ENCODE results near the gene NPC2.
"Not testable (repeated sequence)": the region's sequence is repeated elsewhere in the genome, so short reads cannot be mapped to it uniquely, and the experiment has no call there.

NPC2 gene

DNA sequence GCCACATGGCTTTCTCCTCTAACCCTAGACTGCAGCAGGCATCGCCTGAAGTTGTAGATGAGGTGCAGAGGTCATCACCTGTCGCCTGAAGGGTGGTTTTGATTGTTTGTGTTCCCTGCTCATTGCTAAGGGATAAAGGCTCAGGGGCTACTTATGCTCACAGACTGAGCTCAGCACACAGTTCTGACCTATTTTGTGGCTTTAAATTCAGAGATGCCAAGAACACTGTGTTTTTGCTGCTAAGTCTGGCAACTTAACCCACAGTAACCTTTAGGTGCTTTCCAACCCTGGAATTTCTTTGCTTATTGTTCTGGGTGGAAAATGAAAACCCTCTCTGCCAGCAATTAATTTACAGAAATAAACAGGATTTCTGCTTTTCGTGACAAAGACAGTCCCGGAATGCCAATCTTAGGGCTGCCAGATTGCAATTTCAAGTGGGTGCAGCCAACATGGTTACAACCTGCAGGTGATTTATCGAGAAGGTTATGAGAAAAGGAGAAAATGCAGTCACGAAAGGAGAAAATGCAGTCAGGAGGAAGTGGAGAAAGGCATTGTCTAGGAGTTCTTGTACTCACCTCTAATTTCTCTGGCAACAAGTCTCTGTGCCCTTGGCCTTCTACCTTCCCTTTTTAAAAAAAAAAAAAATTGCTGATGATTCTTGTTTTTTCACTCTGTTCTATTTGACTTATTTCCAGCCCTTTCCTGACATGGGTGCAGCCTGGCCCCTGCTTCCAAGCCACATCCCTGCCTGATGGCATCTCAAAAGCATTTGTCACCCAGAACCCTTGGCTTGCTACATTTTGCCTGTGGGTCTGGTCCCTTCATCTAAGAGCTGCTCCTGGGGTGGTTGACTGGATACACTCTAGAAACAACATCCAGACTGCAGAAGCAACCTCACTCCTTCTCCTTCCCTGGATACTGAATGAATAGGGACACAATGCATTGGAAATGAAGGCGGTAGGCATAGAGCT, 23.3 kb downstream of the NPC2 start:
- no peak for DNase-seq (ENCODE audit: low read depth)

DNA sequence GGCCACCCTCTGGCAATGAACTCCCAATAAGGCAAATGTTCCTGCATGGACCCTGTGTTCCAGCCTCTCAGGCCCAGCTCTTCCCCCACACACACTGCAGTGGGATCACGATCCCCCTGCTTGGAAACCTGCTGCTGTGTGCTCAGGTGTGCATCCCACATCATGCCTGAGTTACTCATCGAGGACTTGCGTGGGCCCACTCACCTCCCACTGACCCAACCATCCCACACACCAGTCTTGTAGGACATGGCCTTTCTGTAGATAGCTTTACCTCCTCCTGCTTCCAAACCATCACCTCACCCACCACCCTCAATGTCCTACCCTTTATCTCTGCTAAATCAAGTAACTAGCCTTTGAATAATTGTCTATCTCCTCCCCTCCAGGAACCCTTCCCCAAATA, 24.6 kb downstream of the NPC2 start:
- no peak for DNase-seq (ENCODE audit: low read depth)

DNA sequence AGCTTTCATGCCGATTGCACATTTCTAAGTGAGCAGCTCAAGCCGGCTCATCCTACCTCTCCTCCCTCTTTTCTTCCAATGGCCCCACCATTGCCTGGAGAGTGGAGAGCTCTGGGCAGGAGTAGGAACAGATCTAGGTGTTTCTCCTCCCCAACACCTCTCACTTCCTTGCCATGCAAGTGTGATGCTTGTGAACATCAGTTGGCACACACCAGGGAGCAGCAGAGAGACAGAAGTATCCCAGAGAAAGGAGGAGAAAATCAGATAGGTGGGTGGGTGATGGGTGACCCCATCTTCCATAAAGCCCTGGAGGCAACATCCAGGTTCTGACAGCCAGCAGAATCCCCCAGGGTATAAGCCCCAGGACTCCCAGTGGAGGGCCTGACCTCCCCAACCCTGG, 27.8 kb downstream of the NPC2 start:
- DNase-seq (ENCODE audit: low read depth), result no peak

DNA sequence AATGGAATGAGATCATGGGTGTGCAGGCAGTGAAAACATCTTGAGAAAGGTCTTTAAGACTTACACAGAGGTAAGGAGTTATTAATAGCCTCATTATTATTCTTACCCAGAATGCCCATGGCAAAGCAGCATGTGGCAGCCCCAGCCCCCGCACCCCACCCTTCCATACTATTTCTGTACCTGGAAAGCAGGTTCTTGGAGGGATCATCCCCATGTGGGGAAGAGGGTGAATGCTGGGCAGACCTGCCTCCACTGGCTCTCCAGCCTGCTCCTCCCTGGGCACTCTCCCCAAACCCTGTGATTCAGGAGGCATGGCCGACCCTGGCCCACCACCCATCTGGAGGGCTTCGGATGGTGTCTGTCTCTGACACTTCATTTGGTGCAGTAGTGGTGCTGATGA, 28.3 kb downstream of the NPC2 start:
- no peak for DNase-seq (ENCODE audit: low read depth)

DNA sequence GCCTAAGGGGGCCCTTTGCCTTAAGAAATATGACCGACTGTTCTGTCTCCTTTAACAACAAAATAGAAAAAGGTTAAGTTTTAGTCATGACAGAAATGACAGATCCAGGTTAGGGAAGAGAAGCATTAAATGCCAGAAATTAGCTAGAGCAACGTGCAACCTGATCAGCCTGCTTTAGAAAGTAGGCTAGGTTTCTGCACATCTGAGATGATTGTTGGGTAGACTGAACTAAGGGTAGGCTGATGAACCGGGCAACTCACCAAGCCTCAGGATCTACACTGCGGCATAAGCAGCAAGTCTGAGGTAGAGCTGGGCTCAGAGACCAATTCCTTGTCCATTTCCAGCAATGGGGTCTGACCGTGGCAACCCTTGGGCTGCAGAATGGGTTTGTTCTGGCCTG, 29.4 kb downstream of the NPC2 start:
- no peak for DNase-seq (ENCODE audit: low read depth)

DNA sequence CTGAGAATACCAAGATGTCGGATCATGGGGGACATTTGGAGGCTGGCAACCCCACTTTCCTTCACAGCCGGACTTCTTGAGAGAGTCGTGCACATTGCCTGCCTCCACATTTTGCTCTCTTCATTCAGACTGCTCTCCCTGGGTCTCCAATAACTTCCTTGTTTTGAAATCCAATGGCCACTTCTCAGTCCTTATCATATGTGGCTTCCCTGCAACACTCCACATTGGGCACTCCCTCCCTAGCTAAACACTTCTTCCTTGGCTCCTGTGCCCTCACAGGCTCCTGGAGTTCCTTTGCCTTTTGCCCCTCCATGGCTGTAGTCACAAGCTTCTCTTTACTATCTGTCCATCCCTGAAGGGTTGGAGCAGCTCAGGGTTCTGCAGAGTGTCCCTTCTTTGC, 30.1 kb downstream of the NPC2 start:
- DNase-seq (ENCODE audit: low read depth), result no peak

DNA sequence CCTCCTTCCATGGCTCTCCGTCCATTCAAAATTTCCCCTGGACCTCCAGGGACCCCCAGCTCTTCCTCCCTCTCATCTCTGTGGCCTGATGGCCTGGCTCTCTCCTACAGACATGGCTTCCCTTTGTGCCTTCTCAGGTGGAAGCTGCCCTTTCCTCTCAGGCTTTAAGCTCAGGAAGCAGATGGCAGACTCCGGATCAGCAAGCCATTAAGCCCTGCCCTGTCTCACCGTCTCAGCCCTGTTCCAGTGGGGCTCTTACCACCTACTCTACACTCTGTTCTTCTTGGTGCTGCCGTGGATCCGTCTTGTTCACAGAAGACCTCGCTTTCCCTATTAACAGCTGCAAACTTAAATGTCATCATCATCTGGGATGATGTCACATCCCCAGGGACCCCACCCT, 33.1 kb downstream of the NPC2 start:
- DNase-seq (ENCODE audit: low read depth), result no peak

DNA sequence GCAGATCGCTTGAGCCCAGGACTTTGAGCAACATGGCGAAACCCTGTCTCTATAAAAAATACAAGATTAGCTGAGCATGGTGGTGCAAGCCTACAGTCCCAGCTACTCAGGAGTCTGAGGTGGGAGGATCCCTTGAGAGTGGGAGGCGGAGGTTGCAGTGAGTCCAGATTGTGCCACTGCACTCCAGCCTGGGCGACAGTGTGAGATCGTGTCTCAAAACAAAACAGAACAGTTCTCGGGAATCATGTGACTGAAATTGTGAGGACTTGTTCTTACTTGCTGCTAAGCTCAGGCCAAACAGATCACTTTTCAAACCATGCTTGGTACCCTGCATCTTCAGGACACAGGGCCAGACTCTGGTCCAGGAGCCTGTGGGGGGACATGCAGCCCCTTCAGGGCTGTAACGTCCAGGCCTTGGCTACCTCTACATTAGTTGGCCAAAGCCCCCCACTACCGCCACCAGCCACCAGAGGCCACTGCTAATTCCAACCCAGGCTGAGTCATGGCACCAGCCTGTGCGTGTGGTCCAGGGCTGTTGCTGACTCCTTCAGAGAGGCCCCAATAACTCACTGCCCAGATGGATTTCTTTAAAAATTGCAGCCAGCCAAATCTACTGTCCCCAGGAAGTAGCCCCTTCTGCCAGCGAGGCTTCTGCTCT, 33.7 kb downstream of the NPC2 start:
- no peak for DNase-seq (ENCODE audit: low read depth)

DNA sequence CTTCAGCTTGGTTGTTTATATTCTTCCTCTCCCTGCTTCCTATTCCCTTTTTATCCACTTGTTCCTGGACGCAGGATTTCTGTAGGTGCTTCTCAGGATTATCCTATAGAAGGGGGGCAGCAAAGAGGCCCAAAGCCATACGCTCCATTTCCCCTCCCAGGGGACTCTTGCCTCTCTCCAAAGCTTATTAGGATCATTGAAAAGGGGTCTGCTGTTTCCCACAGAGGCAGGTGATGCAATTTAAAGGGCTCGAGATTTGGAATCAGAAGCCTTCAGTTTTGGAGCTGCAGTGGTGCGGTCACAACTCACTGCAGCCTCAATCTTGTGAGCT, 35.6 kb downstream of the NPC2 start:
- DNase-seq (ENCODE audit: low read depth), result no peak

DNA sequence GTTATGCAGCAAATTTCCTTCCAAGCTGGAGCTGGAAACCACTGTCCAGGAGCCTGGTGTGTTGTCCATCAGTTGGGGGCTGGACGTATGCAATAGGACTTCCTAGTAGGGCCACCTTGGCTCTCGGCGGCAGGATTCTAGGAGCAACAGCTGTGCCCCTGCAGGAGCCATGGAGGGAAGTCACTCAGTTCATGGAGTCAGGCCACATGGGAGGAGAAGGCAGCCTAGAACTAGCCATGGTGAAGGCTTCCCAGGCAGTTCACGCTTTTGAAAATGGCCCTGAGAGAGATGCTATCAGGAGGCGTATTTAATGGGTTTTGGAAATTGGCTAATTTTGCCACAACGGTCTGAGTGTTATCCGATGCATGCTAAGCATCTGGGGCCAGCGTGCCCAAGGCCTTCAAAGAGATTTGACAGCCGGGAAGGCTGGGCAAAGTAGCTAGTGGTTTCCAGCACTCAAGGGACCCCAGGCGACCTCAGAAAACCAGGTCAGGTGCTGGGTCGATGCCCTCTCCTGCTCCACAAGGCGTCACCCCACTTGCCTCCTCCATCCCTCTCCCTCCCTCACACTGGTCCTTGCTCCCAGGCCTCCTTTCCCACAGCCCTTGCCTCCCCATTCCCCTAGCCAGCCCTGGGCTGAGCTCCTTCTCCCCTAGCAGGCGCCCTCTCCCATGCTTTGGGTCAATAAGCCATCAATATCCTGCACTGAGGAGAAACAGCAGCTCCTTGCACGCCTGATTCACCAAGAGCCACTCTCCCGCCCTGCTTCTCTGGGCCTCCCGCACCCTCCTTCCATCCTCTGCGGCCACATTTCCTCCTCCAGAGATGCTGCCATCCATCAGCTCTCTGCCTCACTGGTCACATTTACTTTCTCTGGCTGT, 36.2 kb downstream of the NPC2 start:
- DNase-seq (ENCODE audit: low read depth), result no peak

DNA sequence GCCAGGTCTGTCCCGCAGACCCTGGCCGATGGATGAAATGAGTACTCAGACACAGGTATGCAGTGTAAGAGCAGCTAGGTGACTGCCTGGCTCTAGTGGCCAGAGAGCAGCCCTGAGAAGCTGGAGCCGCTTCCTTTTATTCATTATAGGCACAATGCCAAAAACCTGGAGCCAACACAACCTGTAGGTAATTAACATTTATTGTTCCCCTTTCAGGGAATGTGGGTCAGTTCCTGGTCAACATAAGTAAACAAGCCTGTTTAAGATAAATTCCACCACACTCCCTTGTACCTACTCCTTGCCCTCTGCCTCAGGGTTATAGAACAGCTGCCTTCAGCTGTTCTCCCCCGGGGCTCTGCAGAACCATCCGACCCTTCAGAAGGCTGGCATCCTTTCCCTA, 38.7 kb downstream of the NPC2 start:
- not testable (repeated sequence) for DNase-seq (ENCODE audit: low read depth)

DNA sequence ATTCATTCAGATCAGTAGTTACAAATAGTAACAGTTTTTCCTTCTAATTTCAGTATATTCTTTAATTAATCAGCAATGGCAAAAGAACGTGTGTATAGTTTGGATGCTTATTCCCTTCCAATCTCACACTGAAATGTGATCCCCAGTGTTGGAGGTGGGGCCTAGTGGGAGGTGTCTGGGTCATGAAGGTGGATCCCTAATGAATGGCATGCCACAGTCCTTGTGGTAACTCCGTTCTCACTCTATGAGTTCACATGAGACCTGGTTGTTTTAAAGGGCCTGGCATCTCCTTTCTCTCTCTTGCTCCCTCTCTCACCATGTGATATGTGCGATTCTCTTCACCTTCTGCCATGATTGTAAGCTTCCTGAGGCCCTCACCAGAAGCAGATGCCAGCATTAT, 48.2 kb downstream of the NPC2 start:
- DNase-seq (ENCODE audit: low read depth), result no peak

DNA sequence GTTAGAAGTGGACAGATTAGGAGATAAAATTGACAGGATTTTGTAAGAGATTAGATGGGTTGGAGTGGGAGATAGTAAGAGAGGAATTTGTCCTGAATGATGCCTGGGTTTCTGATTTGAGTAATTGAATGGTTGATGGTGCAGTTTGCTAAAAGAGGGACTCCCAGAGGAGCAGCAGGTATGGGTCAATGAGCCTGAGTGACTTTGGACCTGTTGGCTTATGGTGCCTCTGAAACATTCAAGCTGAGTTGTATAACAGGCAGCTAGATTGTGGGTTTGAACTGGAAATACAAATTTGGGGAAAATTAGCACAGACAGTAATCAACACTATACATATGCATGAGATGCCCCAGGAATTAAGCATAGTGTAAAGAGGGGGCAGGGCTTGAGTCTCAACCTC, 50.3 kb downstream of the NPC2 start:
- DNase-seq (ENCODE audit: low read depth), result no peak

DNA sequence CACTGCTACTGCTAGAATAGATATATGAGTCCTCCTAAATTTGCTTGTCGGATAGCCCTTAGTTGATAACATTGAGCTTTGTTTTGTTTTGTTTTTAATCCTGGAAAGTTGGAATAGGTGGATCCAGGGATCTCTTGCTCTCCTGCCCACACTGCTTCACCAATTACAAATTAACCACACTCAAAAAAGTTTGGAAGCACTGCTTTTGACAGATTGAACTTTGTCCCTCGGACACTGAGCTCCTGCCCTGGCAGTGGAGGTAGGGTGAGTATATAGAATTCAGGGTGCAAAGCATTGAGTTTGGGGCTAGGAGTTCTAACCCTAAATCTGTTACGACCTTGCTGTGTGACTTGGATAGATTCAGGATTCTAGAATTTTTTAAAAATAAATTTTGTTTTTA, 52.0 kb downstream of the NPC2 start:
- no peak for DNase-seq (ENCODE audit: low read depth)

DNA sequence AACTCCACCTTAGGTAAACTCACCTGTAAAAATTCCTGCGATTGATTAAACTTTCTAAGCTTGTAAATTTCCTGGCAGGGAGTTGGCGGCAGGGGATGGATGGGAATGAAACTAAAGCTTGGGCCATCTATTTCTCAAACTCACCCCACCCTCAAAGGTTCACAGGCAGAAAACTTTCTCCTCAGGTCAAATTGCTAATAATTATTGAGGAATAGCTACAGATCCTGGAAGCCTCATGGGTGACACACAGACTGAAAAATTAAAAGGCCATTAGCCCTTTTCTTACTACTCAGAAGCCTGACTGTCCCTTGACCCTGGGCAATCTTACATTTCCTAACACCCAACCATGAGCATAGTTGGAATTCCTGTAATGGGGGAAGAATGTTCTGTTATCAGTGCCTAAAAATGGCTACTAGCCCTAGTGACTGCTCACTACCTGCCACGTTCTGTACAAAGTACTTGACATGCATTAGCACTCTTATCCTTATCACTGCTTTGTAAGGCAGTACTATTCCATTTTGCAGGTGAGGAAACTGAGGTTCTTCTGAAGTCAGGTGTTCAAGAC, 54.7 kb downstream of the NPC2 start:
- DNase-seq (ENCODE audit: low read depth), result no peak

DNA sequence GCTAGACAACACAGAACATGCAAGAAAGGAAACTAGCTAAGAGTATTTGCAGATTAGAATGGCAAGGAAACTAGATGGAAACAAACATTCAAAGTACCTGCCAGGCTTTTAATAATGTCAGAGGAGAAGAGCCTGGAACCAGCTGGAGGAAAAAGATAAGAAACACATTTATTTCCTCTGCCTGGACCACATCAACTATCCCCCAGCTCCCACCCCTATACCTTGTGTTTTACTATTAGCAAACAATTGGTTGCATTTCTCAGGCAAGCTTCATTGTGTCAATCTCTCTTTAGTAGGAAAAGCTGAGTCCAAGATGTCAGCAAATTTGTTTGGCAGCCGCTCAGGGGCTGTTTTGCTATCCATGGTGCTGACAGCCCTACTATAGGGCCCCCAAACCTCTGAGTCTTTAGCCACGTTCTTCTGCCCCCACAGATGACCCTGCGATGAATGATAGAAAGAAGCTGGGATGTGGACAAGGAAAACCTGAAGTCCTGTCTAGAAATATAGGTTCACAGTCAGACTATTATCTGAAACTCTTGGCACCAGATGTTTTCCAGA, 55.5 kb downstream of the NPC2 start:
- no peak for DNase-seq (ENCODE audit: low read depth)

DNA sequence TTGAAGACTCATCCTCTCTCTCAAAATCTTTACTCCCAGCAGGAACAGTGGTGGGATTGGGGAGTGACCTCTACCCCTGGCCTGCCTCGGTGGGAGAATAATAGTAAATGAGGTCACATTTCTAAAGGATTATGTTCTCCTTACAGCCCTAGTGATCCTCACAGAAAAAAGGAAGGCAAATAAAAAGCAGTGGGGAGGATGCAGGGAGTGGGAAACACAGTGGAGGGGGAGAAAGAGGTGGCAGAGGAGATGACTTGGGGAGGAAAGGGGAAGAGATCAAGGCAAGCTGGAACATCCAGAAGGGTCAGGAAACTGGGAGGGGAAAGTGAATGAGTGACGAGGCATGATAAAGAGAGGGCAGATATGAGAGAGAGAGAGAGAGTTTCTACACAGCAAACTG, 58.8 kb downstream of the NPC2 start:
- no peak for DNase-seq (ENCODE audit: low read depth)

DNA sequence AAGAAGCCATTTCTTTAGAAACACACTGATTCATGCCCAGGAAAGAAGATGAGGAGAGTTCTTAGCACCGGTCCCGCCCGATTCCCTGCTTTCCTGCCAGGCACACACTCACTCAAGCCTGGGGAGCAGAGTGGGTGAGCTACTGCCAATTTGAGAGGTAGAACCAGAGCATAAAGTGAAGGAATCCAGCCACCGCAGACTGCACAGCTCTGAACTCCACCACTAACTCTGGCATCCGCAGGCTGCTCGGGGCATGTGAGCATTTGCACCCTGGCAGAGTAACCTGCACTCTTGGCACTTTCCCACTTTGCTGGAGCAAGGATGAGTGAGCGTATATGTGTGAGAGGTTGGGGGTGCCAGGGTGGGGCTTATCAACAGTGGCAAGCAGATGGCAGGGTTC, 63.1 kb downstream of the NPC2 start:
- DNase-seq (ENCODE audit: low read depth), result no peak

Measured in CMK (cell line).